Peyer's patch (tissue), 4 donors: ENCODE data around the gene TUBA1C.
"Not testable (repeated sequence)": the region's sequence is repeated elsewhere in the genome, so short reads cannot be mapped to it uniquely, and the experiment has no call there.

ENCODE experiments used
- POLR2A ChIP-seq, 2 donors: fragments of 450-650 bp; IDR thresholded peaks; one replicate each; pipeline ENCODE4 v1.5.1; 2017; ENCODE audit warnings: antibody characterized with exemption in 2 of 2, mild to moderate bottlenecking in 2 of 2, moderate library complexity in 2 of 2
- TF ChIP-seq, protein P1 (sequence below), 6 experiments: fragments of 450-650 bp in 4 of 6; fragments of 200-600 bp in 2 of 6; sonication (generic) in 1 of 6; IDR thresholded peaks; one replicate each; pipeline ENCODE4 v1.5.1; 2017 to 2019; ENCODE audit warnings: antibody characterized with exemption in 6 of 6, mild to moderate bottlenecking in 3 of 6, moderate library complexity in 1 of 6

DNA sequence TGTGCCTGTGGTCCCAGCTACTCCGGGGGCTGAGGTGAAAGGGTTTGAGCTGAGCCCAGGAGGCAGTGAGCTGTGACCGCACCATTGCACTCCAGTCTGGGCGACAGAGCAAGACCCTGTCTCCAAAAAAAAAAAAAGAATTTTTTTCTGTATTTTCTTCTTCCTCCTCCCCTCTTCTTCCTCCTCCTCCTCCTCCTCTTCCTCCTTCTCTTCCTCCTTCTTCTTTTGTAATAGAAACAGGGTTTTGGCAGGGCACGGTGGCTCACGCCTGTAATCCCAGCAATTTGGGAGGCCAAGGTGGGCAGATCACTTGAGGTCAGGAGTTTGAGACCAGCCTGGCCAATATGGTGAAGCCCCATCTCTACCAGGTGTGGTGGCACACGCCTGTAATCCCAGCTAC is 15.7 kb downstream of the TUBA1C start:
- TF ChIP-seq, protein P1, sequence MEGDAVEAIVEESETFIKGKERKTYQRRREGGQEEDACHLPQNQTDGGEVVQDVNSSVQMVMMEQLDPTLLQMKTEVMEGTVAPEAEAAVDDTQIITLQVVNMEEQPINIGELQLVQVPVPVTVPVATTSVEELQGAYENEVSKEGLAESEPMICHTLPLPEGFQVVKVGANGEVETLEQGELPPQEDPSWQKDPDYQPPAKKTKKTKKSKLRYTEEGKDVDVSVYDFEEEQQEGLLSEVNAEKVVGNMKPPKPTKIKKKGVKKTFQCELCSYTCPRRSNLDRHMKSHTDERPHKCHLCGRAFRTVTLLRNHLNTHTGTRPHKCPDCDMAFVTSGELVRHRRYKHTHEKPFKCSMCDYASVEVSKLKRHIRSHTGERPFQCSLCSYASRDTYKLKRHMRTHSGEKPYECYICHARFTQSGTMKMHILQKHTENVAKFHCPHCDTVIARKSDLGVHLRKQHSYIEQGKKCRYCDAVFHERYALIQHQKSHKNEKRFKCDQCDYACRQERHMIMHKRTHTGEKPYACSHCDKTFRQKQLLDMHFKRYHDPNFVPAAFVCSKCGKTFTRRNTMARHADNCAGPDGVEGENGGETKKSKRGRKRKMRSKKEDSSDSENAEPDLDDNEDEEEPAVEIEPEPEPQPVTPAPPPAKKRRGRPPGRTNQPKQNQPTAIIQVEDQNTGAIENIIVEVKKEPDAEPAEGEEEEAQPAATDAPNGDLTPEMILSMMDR (IDR thresholded peaks at IDR 0.05), result not testable (repeated sequence)
- TF ChIP-seq POLR2A (IDR thresholded peaks at IDR 0.05), result not testable (repeated sequence)
